ENCODE data around the gene RAB24. TPM values are rescaled to one million over a fixed set of nuclear protein-coding genes. Genes with fewer than 3 reads are reported as not detected.

Gene RAB24
- total and polyA plus RNA-seq, 4 donors: 8.5 to 19.0 (median 12.0) TPM

- Histone ChIP-seq H3K4me1 (ENCODE audit: control insufficient read depth in 4 of 4, insufficient read depth in 4 of 4, low read length in 3 of 4) (peaks cover 0 to 4% (median 0%) of the 10 kb centered on the region in 4 donors), H3K4me3 (ENCODE audit: low read depth in 1 of 3, low read length in 3 of 3) (no peak overlapping the region), H3K9me3 (ENCODE audit: control insufficient read depth in 4 of 4, low read length in 3 of 4) (no peaks in the 10 kb centered on the region), H3K27ac (ENCODE audit: low read depth in 1 of 2, low read length in 2 of 2) (no peak overlapping the region), H3K27me3 (ENCODE audit: control insufficient read depth in 4 of 4, insufficient read depth in 4 of 4, low read length in 3 of 4) (no peaks in the 10 kb centered on the region), H3K9ac (ENCODE audit: low read depth in 1 of 2, low read length in 2 of 2) (no peak overlapping the region), H3K36me3 (ENCODE audit: control insufficient read depth in 4 of 4, insufficient read depth in 3 of 4, low read depth in 1 of 4, low read length in 3 of 4) (peaks cover 7 to 48% (median 31%) of the 10 kb centered on the region in 4 donors)
- no peak for DNase-seq (ENCODE audit: low spot score)
- no peak for TF ChIP-seq ATF3 (IDR thresholded peaks at IDR 0.05)
- no peak for TF ChIP-seq CTCF (IDR thresholded peaks at IDR 0.05; ENCODE audit: low read depth, low read length, missing input control)
- WGBS: 71% methylated on average over 1 of the region's 1 CpG
Measured at GRCh38 chr5:177276886-177277285, 26.6 kb downstream of the RAB24 start.

- TF ChIP-seq ZBTB33 (IDR thresholded peaks at IDR 0.05) (no peak), CTCF (IDR thresholded peaks at IDR 0.05; ENCODE audit: low read depth, low read length, missing input control) (no peak), MAX (IDR thresholded peaks at IDR 0.05) (no peak), NR2F2 (IDR thresholded peaks at IDR 0.05) (no peak), YY1 (IDR thresholded peaks at IDR 0.05) (no peak), HNF4G (IDR thresholded peaks at IDR 0.05) (no peak), HNF4A (conservative IDR thresholded peaks at IDR 0.05) (no peak), RXRA (IDR thresholded peaks at IDR 0.05) (no peak), GABPA (IDR thresholded peaks at IDR 0.05 in 1 of 2, conservative IDR thresholded peaks at IDR 0.05 in 1 of 2) (no peak), FOXA2 (IDR thresholded peaks at IDR 0.05) (no peak), JUND (IDR thresholded peaks at IDR 0.05) (no peak), FOXA1 (IDR thresholded peaks at IDR 0.05) (no peak), SP1 (IDR thresholded peaks at IDR 0.05) (no peak), REST (IDR thresholded peaks at IDR 0.05) (no peak), EGR1 (IDR thresholded peaks at IDR 0.05; ENCODE audit: low read depth in 2 of 2) (no peak), TAF1 (conservative IDR thresholded peaks at IDR 0.05) (no peak), ATF3 (IDR thresholded peaks at IDR 0.05) (no peak)
- Histone ChIP-seq H3K27me3 (ENCODE audit: control insufficient read depth in 4 of 4, insufficient read depth in 4 of 4, low read length in 3 of 4) (no peaks in the 10 kb centered on the region), H3K4me1 (ENCODE audit: control insufficient read depth in 4 of 4, insufficient read depth in 4 of 4, low read length in 3 of 4) (peaks cover 0 to 4% (median 0%) of the 10 kb centered on the region in 4 donors), H3K9me3 (ENCODE audit: control insufficient read depth in 4 of 4, low read length in 3 of 4) (no peaks in the 10 kb centered on the region), H3K9ac (ENCODE audit: low read depth in 1 of 2, low read length in 2 of 2) (no peak overlapping the region), H3K36me3 (ENCODE audit: control insufficient read depth in 4 of 4, insufficient read depth in 3 of 4, low read depth in 1 of 4, low read length in 3 of 4) (peaks cover 6 to 39% (median 32%) of the 10 kb centered on the region in 4 donors), H3K27ac (ENCODE audit: low read depth in 1 of 2, low read length in 2 of 2) (no peak overlapping the region), H3K4me3 (ENCODE audit: low read depth in 1 of 3, low read length in 3 of 3) (no peak overlapping the region)
- WGBS: 96% methylated on average over 6 of the region's 6 CpGs
- DNase-seq (ENCODE audit: low spot score): no peak
Measured at GRCh38 chr5:177275883-177276282, 27.6 kb downstream of the RAB24 start.
